Testis (tissue), 3 donors: Measurements from ENCODE around the gene SAMD11. TPM values are rescaled to one million over a fixed set of nuclear protein-coding genes. Genes with fewer than 3 reads are reported as not detected.
"Not testable (repeated sequence)": the region's sequence is repeated elsewhere in the genome, so short reads cannot be mapped to it uniquely, and the experiment has no call there.

Source experiments
- DNase-seq: peaks from one replicate; pipeline ENCODE4 v3.0.0-alpha.2; 2019
- H3K27ac ChIP-seq, 2 donors: fragments of 200-600 bp; sonication (generic); one replicate each; pipeline ENCODE4 v1.5.1; 2019
- H3K27me3 ChIP-seq: fragments of 200-600 bp; sonication (generic); one replicate; pipeline ENCODE4 v1.5.1; 2019
- H3K36me3 ChIP-seq: fragments of 200-600 bp; sonication (generic); one replicate; pipeline ENCODE4 v1.5.1; 2017; ENCODE audit warnings: low read depth; ENCODE audit errors: missing control alignments
- H3K4me1 ChIP-seq: fragments of 200-600 bp; sonication (generic); one replicate; pipeline ENCODE4 v1.5.1; 2019
- H3K4me3 ChIP-seq, 2 donors: fragments of 200-600 bp; sonication (generic); one replicate each; pipeline ENCODE4 v1.5.1; 2017 to 2019
- H3K9me3 ChIP-seq: fragments of 200-600 bp; sonication (generic); one replicate; pipeline ENCODE4 v1.5.1; 2017
- CTCF ChIP-seq, 3 experiments: fragments of 450-650 bp in 2 of 3; fragments of 200-600 bp in 1 of 3; sonication (generic) in 1 of 3; IDR thresholded peaks; one replicate each; pipeline ENCODE4 v1.5.1; 2016 to 2019; ENCODE audit warnings: antibody characterized with exemption in 3 of 3, mild to moderate bottlenecking in 2 of 3, moderate library complexity in 1 of 3
- POLR2A ChIP-seq: fragments of 450-650 bp; IDR thresholded peaks from one replicate; pipeline ENCODE4 v1.6.1; 2017; ENCODE audit warnings: antibody characterized with exemption, mild to moderate bottlenecking, moderate library complexity
- WGBS, 2 donors: methylation state at CpG; one replicate each; pipeline ENCODE4 v1.1.5; 2018; 5-methylcytosine and 5-hydroxymethylcytosine counted together
- intact Hi-C: fragments of 100-400 bp; cut with DNase I; formaldehyde crosslinking; loops from one replicate; pipeline ENCODE4 v1.15.1; 2023; ENCODE audit warnings: low total_unique reads
- polyA plus RNA-seq: library from polyadenylated mRNA; stranded (reverse); fragments of 350-450 nt; fragmentation: Illumina TruSeq; extraction: RNeasy Lipid Tissue Mini Kit (QIAGEN cat#74804); gene quantifications from one replicate; pipeline ENCODE4 v1.2.3, GENCODE V29; 2014; ENCODE audit warnings: low read depth, low replicate concordance; ENCODE audit not compliant: insufficient read depth
- total RNA-seq, 2 donors: library from RNA; depleted of rRNA; stranded (reverse); fragments of >200 nt; gene quantifications; one replicate each; pipeline ENCODE4 v1.2.3, GENCODE V29; 2016

The SAMD11 gene
- total and polyA plus RNA-seq, 3 donors from 2014 or later: 7.9 to 47.2 (median 36.9) TPM

- TF ChIP-seq CTCF (IDR thresholded peaks at IDR 0.05): no peak
- no peak for TF ChIP-seq POLR2A
- Histone ChIP-seq H3K4me3 (no peak overlapping the region), H3K27ac (no peak overlapping the region), H3K36me3 (no peaks in the 10 kb centered on the region), H3K9me3 (no peaks in the 10 kb centered on the region), H3K27me3 (no peaks in the 10 kb centered on the region), H3K4me1 (no peaks in the 10 kb centered on the region)
- 83 to 89% methylated on average over 1 of the region's 1 CpG for WGBS, 2 donors
- no peak for DNase-seq
- intact Hi-C loops: no loop called here
Observed at GRCh38 chr1:886311-886710, 37.4 kb upstream of the SAMD11 start.

- no peak overlapping the region for H3K4me3 ChIP-seq
- TF ChIP-seq CTCF (IDR thresholded peaks at IDR 0.05) (no peak), POLR2A (no peak)
- H3K27ac ChIP-seq: no peak overlapping the region
- DNase-seq: no peak
- H3K36me3 ChIP-seq: no peaks in the 10 kb centered on the region
- H3K27me3 ChIP-seq: no peaks in the 10 kb centered on the region
- intact Hi-C loops: no loop called here
- H3K4me1 ChIP-seq: no peaks in the 10 kb centered on the region
- WGBS, 2 donors: 92 to 99% methylated on average over 10 to 11 of the region's 11 CpGs
- no peaks in the 10 kb centered on the region for H3K9me3 ChIP-seq
Observed at GRCh38 chr1:886760-887159, 37.0 kb upstream of the SAMD11 start.

- Histone ChIP-seq H3K27me3 (no peaks in the 10 kb centered on the region), H3K9me3 (no peaks in the 10 kb centered on the region), H3K36me3 (no peaks in the 10 kb centered on the region), H3K4me3 (no peak overlapping the region), H3K4me1 (no peaks in the 10 kb centered on the region), H3K27ac (no peak overlapping the region)
- TF ChIP-seq POLR2A (no peak), CTCF (IDR thresholded peaks at IDR 0.05) (no peak)
- intact Hi-C loops: no loop called here
- no peak for DNase-seq
Observed at GRCh38 chr1:888297-888696, 35.4 kb upstream of the SAMD11 start.

GRCh38 chr1:889774-890173 lies 33.9 kb upstream of the SAMD11 start:
- H3K36me3 ChIP-seq, H3K9me3 ChIP-seq, H3K27me3 ChIP-seq, H3K27ac ChIP-seq, intact Hi-C loops, H3K4me1 ChIP-seq, H3K4me3 ChIP-seq, DNase-seq: not testable (repeated sequence)
- 94% methylated on average over 4 of the region's 4 CpGs for WGBS, 2 donors

- WGBS, 2 donors: 87 to 88% methylated on average over 9 of the region's 9 CpGs
- H3K4me1 ChIP-seq, H3K36me3 ChIP-seq, H3K27me3 ChIP-seq, H3K9me3 ChIP-seq, H3K27ac ChIP-seq, DNase-seq, intact Hi-C loops, H3K4me3 ChIP-seq: not testable (repeated sequence)
Observed at GRCh38 chr1:890234-890633, 33.5 kb upstream of the SAMD11 start.

- Histone ChIP-seq H3K9me3 (no peaks in the 10 kb centered on the region), H3K27ac (no peak overlapping the region), H3K4me1 (no peaks in the 10 kb centered on the region), H3K4me3 (no peak overlapping the region), H3K27me3 (no peaks in the 10 kb centered on the region), H3K36me3 (no peaks in the 10 kb centered on the region)
- intact Hi-C loops: no loop called here
- TF ChIP-seq POLR2A: no peak
- no peak for TF ChIP-seq CTCF (IDR thresholded peaks at IDR 0.05)
- DNase-seq: no peak
- 64 to 77% methylated on average over 3 of the region's 3 CpGs for WGBS, 2 donors
Observed at GRCh38 chr1:890661-891060, 33.1 kb upstream of the SAMD11 start.
